IMR-90 (cell line): ENCODE results near the gene PDCD10. TPM values are rescaled to one million over a fixed set of nuclear protein-coding genes. Genes with fewer than 3 reads are reported as not detected.

Experiments
- ATAC-seq: fragments of 200-7000 bp; cut with Tn5 transposase; 2 replicates; pipeline ENCODE4 v1.9.1; 2020; ENCODE audit warnings: low read depth, mild to moderate bottlenecking, moderate library complexity
- BruUV-seq: library from RNA; stranded (reverse); fragments of 400-500 nt; replicated peaks from 2 replicates; lab custom pipeline; 2021; lab: Mats Ljungman, UMichigan
- CTCF ChIA-PET: fragments of 300-600 bp; formaldehyde crosslinking; extraction: SDS; loops from one replicate; lab custom pipeline; 2021; ENCODE audit warnings: antibody characterized with exemption; lab: Yijun Ruan, JAX
- POLR2A ChIA-PET: fragments of 300-600 bp; sonication (Branson Sonifier 250); formaldehyde crosslinking; loops from one replicate; lab custom pipeline; 2022; ENCODE audit warnings: antibody characterized with exemption; ENCODE audit not compliant: unreplicated experiment; lab: Charles Lee
- DNase-seq: peaks from one replicate; pipeline ENCODE4 v3.0.0; 2013
- H2AFZ ChIP-seq: replicated peaks from 2 replicates; pipeline ENCODE3; 2013; ENCODE audit warnings: low read length, mild to moderate bottlenecking; ENCODE audit not compliant: poor library complexity
- H2AK5ac ChIP-seq: 2 replicates; pipeline ENCODE4 v1.6.1; 2013; ENCODE audit warnings: low read depth, low read length, inconsistent platforms
- H2AK9ac ChIP-seq: replicated peaks from 2 replicates; pipeline ENCODE3; 2013; ENCODE audit warnings: mild to moderate bottlenecking, low read depth, low read length, moderate library complexity; ENCODE audit not compliant: poor library complexity
- H2BK120ac ChIP-seq: 2 replicates; pipeline ENCODE4 v1.6.1; 2013; ENCODE audit warnings: low read depth, low read length, inconsistent platforms
- H2BK15ac ChIP-seq: 3 replicates; pipeline ENCODE4 v1.6.1; 2013; ENCODE audit warnings: low read depth, low read length, inconsistent platforms
- H2BK20ac ChIP-seq: 2 replicates; pipeline ENCODE4 v1.6.1; 2013; ENCODE audit warnings: low read depth, mild to moderate bottlenecking, inconsistent platforms, low read length, moderate library complexity
- H2BK5ac ChIP-seq: 2 replicates; pipeline ENCODE4 v1.6.1; 2013; ENCODE audit warnings: mild to moderate bottlenecking, low read depth, low read length, inconsistent platforms; ENCODE audit not compliant: poor library complexity, severe bottlenecking
- H3K14ac ChIP-seq: replicated peaks from 2 replicates; pipeline ENCODE4 v1.6.1; 2013; ENCODE audit warnings: low read depth, low read length, inconsistent platforms
- H3K18ac ChIP-seq: 2 replicates; pipeline ENCODE4 v1.6.1; 2013; ENCODE audit warnings: low read depth, low read length, control low read depth
- H3K23ac ChIP-seq: 2 replicates; pipeline ENCODE4 v1.6.1; 2013; ENCODE audit warnings: low read depth, low read length, inconsistent platforms
- H3K27ac ChIP-seq: 2 replicates; pipeline ENCODE4 v1.5.1; 2013; ENCODE audit warnings: mild to moderate bottlenecking, control low read depth, low read length; ENCODE audit not compliant: insufficient read depth
- H3K27me3 ChIP-seq: 2 replicates; pipeline ENCODE4 v1.6.1; 2013; ENCODE audit warnings: low read length; ENCODE audit not compliant: control insufficient read depth, insufficient read depth
- H3K36me3 ChIP-seq: 2 replicates; pipeline ENCODE4 v1.6.1; 2013; ENCODE audit warnings: low read length, mixed read lengths; ENCODE audit not compliant: control insufficient read depth, insufficient read depth
- H3K4ac ChIP-seq: 2 replicates; pipeline ENCODE4 v1.6.1; 2013; ENCODE audit warnings: low read depth, low read length, inconsistent platforms
- H3K4me1 ChIP-seq: 2 replicates; pipeline ENCODE4 v1.6.1; 2013; ENCODE audit warnings: low read length, mixed read lengths; ENCODE audit not compliant: control insufficient read depth, insufficient read depth
- H3K4me2 ChIP-seq: 2 replicates; pipeline ENCODE4 v1.6.1; 2013; ENCODE audit warnings: low read depth, mild to moderate bottlenecking, control low read depth, low read length, moderate library complexity
- H3K4me3 ChIP-seq: 2 replicates; pipeline ENCODE4 v1.5.1; 2013; ENCODE audit warnings: low read depth, mild to moderate bottlenecking, control low read depth, low read length, moderate library complexity; ENCODE audit not compliant: insufficient read depth
- H3K56ac ChIP-seq: 2 replicates; pipeline ENCODE4 v1.6.1; 2013; ENCODE audit warnings: low read length, inconsistent platforms; ENCODE audit not compliant: insufficient read depth; ENCODE audit errors: extremely low read depth
- H3K79me1 ChIP-seq, 2 experiments: 2 replicates each; pipeline ENCODE4 v1.6.1; 2013; ENCODE audit warnings: low read length in 2 of 2, inconsistent platforms in 1 of 2, low read depth in 1 of 2
- H3K9ac ChIP-seq: 2 replicates; pipeline ENCODE4 v1.6.1; 2013; ENCODE audit warnings: low read depth, low read length, control low read depth
- H3K9me1 ChIP-seq: 2 replicates; pipeline ENCODE4 v1.6.1; 2013; ENCODE audit warnings: low read length, inconsistent platforms; ENCODE audit not compliant: insufficient read depth
- H3K9me3 ChIP-seq: 2 replicates; pipeline ENCODE4 v1.6.1; 2013; ENCODE audit warnings: low read length; ENCODE audit not compliant: control insufficient read depth, insufficient read depth
- H4K20me1 ChIP-seq: 2 replicates; pipeline ENCODE4 v1.6.1; 2013; ENCODE audit warnings: low read length, inconsistent platforms; ENCODE audit not compliant: insufficient read depth
- H4K5ac ChIP-seq: 2 replicates; pipeline ENCODE4 v1.6.1; 2013; ENCODE audit warnings: mild to moderate bottlenecking, low read depth, low read length, control low read depth
- H4K8ac ChIP-seq, 2 experiments: 2 replicates each; pipeline ENCODE4 v1.6.1; 2013; ENCODE audit warnings: low read depth in 2 of 2, low read length in 2 of 2, control low read depth in 1 of 2, inconsistent platforms in 1 of 2
- H4K91ac ChIP-seq: 2 replicates; pipeline ENCODE4 v1.6.1; 2013; ENCODE audit warnings: low read depth, low read length, inconsistent platforms; ENCODE audit not compliant: insufficient read depth
- CHD1 ChIP-seq: IDR thresholded peaks from 2 replicates; pipeline ENCODE4 v1.6.1; 2012; ENCODE audit warnings: low read depth, low read length, improper control_type of control experiment
- CTCF ChIP-seq: conservative IDR thresholded peaks from 2 replicates; pipeline ENCODE4 v1.5.1; 2012; ENCODE audit warnings: mild to moderate bottlenecking, low read depth, low read length, improper control_type of control experiment
- NFE2L2 ChIP-seq: fragments of 150-350 bp; IDR thresholded peaks from 2 replicates; pipeline ENCODE4 v1.6.1; 2016; ENCODE audit warnings: low read depth, mild to moderate bottlenecking, low read length
- POLR2A ChIP-seq: IDR thresholded peaks from 2 replicates; pipeline ENCODE4 v1.6.1; 2012; ENCODE audit warnings: mild to moderate bottlenecking, low read depth, low read length
- RCOR1 ChIP-seq: IDR thresholded peaks from 2 replicates; pipeline ENCODE4 v1.6.1; 2012; ENCODE audit warnings: mild to moderate bottlenecking, low read length, improper control_type of control experiment; ENCODE audit not compliant: insufficient replicate concordance
- WGBS, 2 experiments: methylation state at CpG; one replicate each; pipeline versions ENCODE4 v1.1.5 to v1.1.7; 2013; ENCODE audit warnings: missing lambda C conversion rate in 2 of 2; ENCODE audit not compliant: insufficient read length in 1 of 2; ENCODE audit errors: extremely low coverage in 2 of 2; 5-methylcytosine and 5-hydroxymethylcytosine counted together
- dilution Hi-C: fragments of 300-500 bp; cut with HindIII; formaldehyde crosslinking; loops from one replicate; pipeline ENCODE4 v1.14.3; 2018; ENCODE audit warnings: low sequenced_read_pairs; ENCODE audit not compliant: unreplicated experiment
- in situ Hi-C: fragments of 300-500 bp; cut with MboI; formaldehyde crosslinking; loops from 3 replicates; pipeline ENCODE4 v1.14.3; 2019; ENCODE audit warnings: low sequenced_read_pairs, inconsistent platforms, mixed read lengths
- intact Hi-C: fragments of 100-400 bp; cut with micrococcal nuclease; formaldehyde crosslinking; loops from 2 replicates; pipeline ENCODE4 v1.10.0; 2022
- polyA plus RNA-seq, 3 experiments: library from polyadenylated mRNA; depleted of rRNA; stranded (reverse); fragments of >200 nt; gene quantifications; 2 replicates each; pipeline ENCODE4 v1.2.3, GENCODE V29; 2012; ENCODE audit warnings: low replicate concordance in 1 of 3
- total RNA-seq: library from RNA; depleted of rRNA; stranded (reverse); fragments of >200 nt; gene quantifications from 2 replicates; pipeline ENCODE4 v1.2.3, GENCODE V29; 2012
- TF ChIP-seq, protein P1 (sequence below): fragments of 150-350 bp; IDR thresholded peaks from 2 replicates; pipeline ENCODE4 v1.6.1; 2016; ENCODE audit warnings: low read depth, mild to moderate bottlenecking, low read length, moderate library complexity, borderline replicate concordance

The PDCD10 gene
- total and polyA plus RNA-seq, 2 of the 4 experiments (the other 2 are of a cell fraction): 36.7 to 47.3 TPM

GRCh38 chr3:167709690-167710089 is 25.0 kb downstream of the PDCD10 start:
- TF ChIP-seq NFE2L2 (no peak), RCOR1 (no peak), CHD1 (no peak), POLR2A (no peak), CTCF (no peak)
- TF ChIP-seq, protein P1, sequence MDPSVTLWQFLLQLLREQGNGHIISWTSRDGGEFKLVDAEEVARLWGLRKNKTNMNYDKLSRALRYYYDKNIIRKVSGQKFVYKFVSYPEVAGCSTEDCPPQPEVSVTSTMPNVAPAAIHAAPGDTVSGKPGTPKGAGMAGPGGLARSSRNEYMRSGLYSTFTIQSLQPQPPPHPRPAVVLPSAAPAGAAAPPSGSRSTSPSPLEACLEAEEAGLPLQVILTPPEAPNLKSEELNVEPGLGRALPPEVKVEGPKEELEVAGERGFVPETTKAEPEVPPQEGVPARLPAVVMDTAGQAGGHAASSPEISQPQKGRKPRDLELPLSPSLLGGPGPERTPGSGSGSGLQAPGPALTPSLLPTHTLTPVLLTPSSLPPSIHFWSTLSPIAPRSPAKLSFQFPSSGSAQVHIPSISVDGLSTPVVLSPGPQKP: no peak
- BruUV-seq: no TSS peak
- in situ Hi-C loops: no loop called here

More at GRCh38 chr3:167709690-167710089, 25.0 kb downstream of the PDCD10 start:
- no peak overlapping the region for H2BK20ac ChIP-seq
- no peak overlapping the region for H3K9ac ChIP-seq
- dilution Hi-C loops: no loop called here
- H3K79me1 ChIP-seq: peaks cover 24 to 26% of the 10 kb centered on the region in 2 experiments
- H3K4me1 ChIP-seq: peaks cover 3% of the 10 kb centered on the region; the same call in 1 of the 2 replicates
- H3K4me2 ChIP-seq: no peak overlapping the region
- no peaks in the 10 kb centered on the region for H3K9me3 ChIP-seq
- no peak overlapping the region for H3K56ac ChIP-seq
- peaks cover 4% of the 10 kb centered on the region; the same call in 1 of the 2 replicates for H4K20me1 ChIP-seq
- intact Hi-C loops: no loop called here
- no peak overlapping the region for H3K23ac ChIP-seq
- POLR2A ChIA-PET: no interaction called here
- peaks cover 14% of the 10 kb centered on the region for H3K36me3 ChIP-seq
- no peak overlapping the region for H3K27ac ChIP-seq
- DNase-seq (no peak), ATAC-seq (no peak)
- H2BK120ac ChIP-seq: no peak overlapping the region
- no peak overlapping the region for H3K18ac ChIP-seq
- no peak overlapping the region for H3K14ac ChIP-seq
- no peak overlapping the region for H2AFZ ChIP-seq
- 40% methylated on average over 1 of the region's 4 CpGs; no CpG with 5 or more reads in 1 of the 2 experiments for WGBS, 2 experiments
- H3K27me3 ChIP-seq: no peaks in the 10 kb centered on the region
- no peak overlapping the region for H4K5ac ChIP-seq
- H3K4me3 ChIP-seq: no peak overlapping the region
- no peak overlapping the region for H2AK5ac ChIP-seq
- H3K9me1 ChIP-seq: peaks cover 4% of the 10 kb centered on the region; the same call in 1 of the 2 replicates
- H2AK9ac ChIP-seq: no peak overlapping the region
- H4K91ac ChIP-seq: no peak overlapping the region
- CTCF ChIA-PET: no interaction called here
- no peak overlapping the region for H2BK15ac ChIP-seq
- H4K8ac ChIP-seq: no peak overlapping the region
- no peak overlapping the region for H3K4ac ChIP-seq
- no peak overlapping the region for H2BK5ac ChIP-seq
